Panc1 (cell line): ENCODE results near the gene ZFP1. TPM values are rescaled to one million over a fixed set of nuclear protein-coding genes. Genes with fewer than 3 reads are reported as not detected.

Experiments
- ATAC-seq: fragments of 200-7000 bp; cut with Tn5 transposase; 2 replicates; pipeline ENCODE4 v1.9.1; 2020; ENCODE audit warnings: mild to moderate bottlenecking, moderate library complexity
- BruUV-seq: library from RNA; stranded (reverse); fragments of 400-500 nt; replicated peaks from 2 replicates; lab custom pipeline; 2021; lab: Mats Ljungman, UMichigan
- CTCF ChIA-PET: fragments of 300-600 bp; sonication (Branson Sonifier 250); formaldehyde crosslinking; loops from one replicate; lab custom pipeline; 2022; ENCODE audit warnings: antibody characterized with exemption; lab: Charles Lee
- POLR2A ChIA-PET: fragments of 300-600 bp; sonication (Branson Sonifier 250); formaldehyde crosslinking; loops from one replicate; lab custom pipeline; 2022; ENCODE audit warnings: antibody characterized with exemption; lab: Charles Lee
- DNase-seq: peaks from one replicate; pipeline ENCODE4 v3.0.0-alpha.2; 2010; ENCODE audit warnings: low read depth, low spot score
- H3K27ac ChIP-seq: 2 replicates; pipeline ENCODE4 v1.5.1; 2011; ENCODE audit warnings: mild to moderate bottlenecking, low read length, inconsistent platforms
- H3K27me3 ChIP-seq: fragments of 200-500 bp; sonication (Bioruptor generic); 2 replicates; pipeline ENCODE4 v1.6.0; 2014; ENCODE audit warnings: low read length, inconsistent platforms; ENCODE audit not compliant: control insufficient read depth, insufficient read depth
- H3K36me3 ChIP-seq: fragments of 200-500 bp; sonication (Bioruptor generic); 2 replicates; pipeline ENCODE4 v1.5.1; 2014; ENCODE audit warnings: inconsistent platforms, mild to moderate bottlenecking, low read length, moderate library complexity; ENCODE audit not compliant: control insufficient read depth, insufficient read depth
- H3K4me1 ChIP-seq: 2 replicates; pipeline ENCODE4 v1.5.1; 2011; ENCODE audit warnings: inconsistent platforms, mild to moderate bottlenecking, low read length, moderate library complexity; ENCODE audit not compliant: control insufficient read depth, insufficient read depth
- H3K4me3 ChIP-seq, 2 experiments: 2 replicates each; pipeline ENCODE4 v1.5.1; 2011 to 2012; ENCODE audit warnings: low read depth in 2 of 2, low read length in 2 of 2, mild to moderate bottlenecking in 2 of 2, inconsistent platforms in 1 of 2, moderate library complexity in 1 of 2
- H3K9me3 ChIP-seq: fragments of 200-500 bp; sonication (Bioruptor generic); 2 replicates; pipeline ENCODE4 v1.5.1; 2014; ENCODE audit warnings: low read depth, mild to moderate bottlenecking, inconsistent platforms, low read length, moderate library complexity; ENCODE audit not compliant: control insufficient read depth, insufficient read depth
- POLR2AphosphoS5 ChIP-seq: IDR thresholded peaks from 2 replicates; pipeline ENCODE4 v1.6.1; 2012; ENCODE audit warnings: mild to moderate bottlenecking, low read depth, low read length, moderate library complexity
- SIN3A ChIP-seq: IDR thresholded peaks from 2 replicates; pipeline ENCODE4 v1.6.1; 2012; ENCODE audit warnings: low read depth, mild to moderate bottlenecking, low read length, moderate library complexity, borderline replicate concordance; ENCODE audit not compliant: insufficient read depth
- TCF7L2 ChIP-seq: IDR thresholded peaks from 2 replicates; pipeline ENCODE4 v1.6.1; 2011; ENCODE audit warnings: mild to moderate bottlenecking, low read depth, low read length, inconsistent platforms
- in situ Hi-C: cut with HindIII; loops from 2 replicates; pipeline ENCODE4 v1.10.0; 2016; ENCODE audit warnings: low sequenced_read_pairs, low pct_unique_long_range_greater_than_20kb
- intact Hi-C: fragments of 100-400 bp; cut with micrococcal nuclease; formaldehyde crosslinking; loops from one replicate; pipeline ENCODE4 v1.10.0; 2022; ENCODE audit not compliant: unreplicated experiment
- total RNA-seq: library from RNA; stranded (reverse); gene quantifications from one replicate; pipeline ENCODE4 v1.2.1, GENCODE V29; 2021; ENCODE audit not compliant: unreplicated experiment
- TF ChIP-seq, protein P1 (sequence below): fragments of 450-650 bp; IDR thresholded peaks from 2 replicates; pipeline ENCODE4 v1.5.1; 2017; ENCODE audit warnings: mild to moderate bottlenecking
- TF ChIP-seq, protein P2 (sequence below), 2 experiments: IDR thresholded peaks; 2 replicates each; pipeline ENCODE4 v1.6.1; 2011 to 2012; ENCODE audit warnings: low read depth in 2 of 2, control low read depth in 1 of 2, low read length in 1 of 2, mild to moderate bottlenecking in 1 of 2, moderate library complexity in 1 of 2; ENCODE audit not compliant: insufficient read depth in 1 of 2

ZFP1 gene
- total RNA-seq, 1 experiment from 2014 or later, result 10.0 TPM

DNA sequence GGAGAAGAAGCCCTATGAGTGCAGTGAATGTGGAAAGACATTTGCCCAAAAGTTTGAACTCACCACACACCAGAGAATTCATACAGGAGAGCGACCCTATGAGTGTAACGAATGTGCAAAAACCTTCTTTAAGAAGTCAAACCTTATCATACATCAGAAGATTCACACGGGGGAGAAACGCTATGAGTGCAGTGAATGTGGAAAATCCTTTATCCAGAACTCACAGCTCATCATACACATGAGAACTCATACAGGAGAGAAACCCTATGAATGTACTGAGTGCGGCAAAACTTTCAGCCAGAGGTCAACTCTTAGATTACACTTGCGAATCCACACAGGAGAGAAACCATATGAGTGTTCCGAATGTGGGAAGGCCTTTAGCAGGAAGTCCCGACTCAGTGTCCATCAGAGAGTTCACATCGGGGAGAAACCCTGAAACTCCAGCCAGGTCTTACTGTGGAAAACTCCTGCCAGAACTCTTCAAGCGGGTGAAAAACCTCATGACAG is 21.6 kb downstream of the ZFP1 start:
- intact Hi-C loops, result no loop called here
- BruUV-seq, result no TSS peak
- no peak overlapping the region for H3K27ac ChIP-seq
- no peaks in the 10 kb centered on the region for H3K4me1 ChIP-seq
- H3K27me3 ChIP-seq, result no peaks in the 10 kb centered on the region
- TF ChIP-seq, protein P1, sequence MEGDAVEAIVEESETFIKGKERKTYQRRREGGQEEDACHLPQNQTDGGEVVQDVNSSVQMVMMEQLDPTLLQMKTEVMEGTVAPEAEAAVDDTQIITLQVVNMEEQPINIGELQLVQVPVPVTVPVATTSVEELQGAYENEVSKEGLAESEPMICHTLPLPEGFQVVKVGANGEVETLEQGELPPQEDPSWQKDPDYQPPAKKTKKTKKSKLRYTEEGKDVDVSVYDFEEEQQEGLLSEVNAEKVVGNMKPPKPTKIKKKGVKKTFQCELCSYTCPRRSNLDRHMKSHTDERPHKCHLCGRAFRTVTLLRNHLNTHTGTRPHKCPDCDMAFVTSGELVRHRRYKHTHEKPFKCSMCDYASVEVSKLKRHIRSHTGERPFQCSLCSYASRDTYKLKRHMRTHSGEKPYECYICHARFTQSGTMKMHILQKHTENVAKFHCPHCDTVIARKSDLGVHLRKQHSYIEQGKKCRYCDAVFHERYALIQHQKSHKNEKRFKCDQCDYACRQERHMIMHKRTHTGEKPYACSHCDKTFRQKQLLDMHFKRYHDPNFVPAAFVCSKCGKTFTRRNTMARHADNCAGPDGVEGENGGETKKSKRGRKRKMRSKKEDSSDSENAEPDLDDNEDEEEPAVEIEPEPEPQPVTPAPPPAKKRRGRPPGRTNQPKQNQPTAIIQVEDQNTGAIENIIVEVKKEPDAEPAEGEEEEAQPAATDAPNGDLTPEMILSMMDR, result no peak
- no peak for ATAC-seq
- H3K36me3 ChIP-seq, result no peaks in the 10 kb centered on the region; the same call in 1 of the 2 replicates
- no peak overlapping the region for H3K4me3 ChIP-seq
- ChIA-PET POLR2A (no interaction called here), CTCF (no interaction called here)
- H3K9me3 ChIP-seq, result peaks cover 44% of the 10 kb centered on the region
- no peak for DNase-seq
- in situ Hi-C loops, result no loop called here

- H3K27me3 ChIP-seq, result no peaks in the 10 kb centered on the region
- H3K9me3 ChIP-seq, result peaks cover 32% of the 10 kb centered on the region
- TF ChIP-seq, protein P2, sequence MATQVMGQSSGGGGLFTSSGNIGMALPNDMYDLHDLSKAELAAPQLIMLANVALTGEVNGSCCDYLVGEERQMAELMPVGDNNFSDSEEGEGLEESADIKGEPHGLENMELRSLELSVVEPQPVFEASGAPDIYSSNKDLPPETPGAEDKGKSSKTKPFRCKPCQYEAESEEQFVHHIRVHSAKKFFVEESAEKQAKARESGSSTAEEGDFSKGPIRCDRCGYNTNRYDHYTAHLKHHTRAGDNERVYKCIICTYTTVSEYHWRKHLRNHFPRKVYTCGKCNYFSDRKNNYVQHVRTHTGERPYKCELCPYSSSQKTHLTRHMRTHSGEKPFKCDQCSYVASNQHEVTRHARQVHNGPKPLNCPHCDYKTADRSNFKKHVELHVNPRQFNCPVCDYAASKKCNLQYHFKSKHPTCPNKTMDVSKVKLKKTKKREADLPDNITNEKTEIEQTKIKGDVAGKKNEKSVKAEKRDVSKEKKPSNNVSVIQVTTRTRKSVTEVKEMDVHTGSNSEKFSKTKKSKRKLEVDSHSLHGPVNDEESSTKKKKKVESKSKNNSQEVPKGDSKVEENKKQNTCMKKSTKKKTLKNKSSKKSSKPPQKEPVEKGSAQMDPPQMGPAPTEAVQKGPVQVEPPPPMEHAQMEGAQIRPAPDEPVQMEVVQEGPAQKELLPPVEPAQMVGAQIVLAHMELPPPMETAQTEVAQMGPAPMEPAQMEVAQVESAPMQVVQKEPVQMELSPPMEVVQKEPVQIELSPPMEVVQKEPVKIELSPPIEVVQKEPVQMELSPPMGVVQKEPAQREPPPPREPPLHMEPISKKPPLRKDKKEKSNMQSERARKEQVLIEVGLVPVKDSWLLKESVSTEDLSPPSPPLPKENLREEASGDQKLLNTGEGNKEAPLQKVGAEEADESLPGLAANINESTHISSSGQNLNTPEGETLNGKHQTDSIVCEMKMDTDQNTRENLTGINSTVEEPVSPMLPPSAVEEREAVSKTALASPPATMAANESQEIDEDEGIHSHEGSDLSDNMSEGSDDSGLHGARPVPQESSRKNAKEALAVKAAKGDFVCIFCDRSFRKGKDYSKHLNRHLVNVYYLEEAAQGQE (IDR thresholded peaks at IDR 0.05; ENCODE audit: insufficient read depth in 1 of 2, low read depth in 2 of 2, low read length in 1 of 2), result no peak
- TF ChIP-seq SIN3A (no peak), POLR2AphosphoS5 (no peak), TCF7L2 (no peak)
- TF ChIP-seq, protein P1, result no peak
- CTCF ChIA-PET, result no interaction called here
- no TSS peak for BruUV-seq
- intact Hi-C loops, result no loop called here
- DNase-seq, result no peak
- in situ Hi-C loops, result no loop called here
- no peaks in the 10 kb centered on the region for H3K36me3 ChIP-seq
- no peak overlapping the region for H3K4me3 ChIP-seq
- POLR2A ChIA-PET, result no interaction called here
- H3K4me1 ChIP-seq, result no peaks in the 10 kb centered on the region
- ATAC-seq, result no peak
- no peak overlapping the region for H3K27ac ChIP-seq
These were observed 24.3 kb downstream of the ZFP1 start for GRCh38 chr16:75172578-75172977.
